D721Med (cell line): ENCODE data around the gene ALPI.
"Not testable (repeated sequence)": the region's sequence is repeated elsewhere in the genome, so short reads cannot be mapped to it uniquely, and the experiment has no call there.

Experiments used
- DNase-seq: peaks from one replicate; pipeline ENCODE4 v3.0.0; 2011; ENCODE audit warnings: low spot score; ENCODE audit not compliant: insufficient read length
- FAIRE-seq: peaks from 2 replicates; lab custom pipeline; 2011; peaks lifted over from hg19 to GRCh38; lab: Jason Lieb, UNC
- TF ChIP-seq, protein P1 (sequence below): IDR thresholded peaks from 2 replicates; pipeline ENCODE4 v1.5.1; 2012; ENCODE audit warnings: mild to moderate bottlenecking, control low read depth; ENCODE audit not compliant: insufficient read depth; ENCODE audit errors: missing control alignments

ALPI gene

GRCh38 chr2:232455426-232456255 is at the start of gene ALPI:
TSS of gene ALPI (plus strand) at chr2:232456153. CDS start at chr2:232456200, 47 bp downstream.
- FAIRE-seq (no peak), DNase-seq (peak; percentile 5)
- TF ChIP-seq, protein P1, sequence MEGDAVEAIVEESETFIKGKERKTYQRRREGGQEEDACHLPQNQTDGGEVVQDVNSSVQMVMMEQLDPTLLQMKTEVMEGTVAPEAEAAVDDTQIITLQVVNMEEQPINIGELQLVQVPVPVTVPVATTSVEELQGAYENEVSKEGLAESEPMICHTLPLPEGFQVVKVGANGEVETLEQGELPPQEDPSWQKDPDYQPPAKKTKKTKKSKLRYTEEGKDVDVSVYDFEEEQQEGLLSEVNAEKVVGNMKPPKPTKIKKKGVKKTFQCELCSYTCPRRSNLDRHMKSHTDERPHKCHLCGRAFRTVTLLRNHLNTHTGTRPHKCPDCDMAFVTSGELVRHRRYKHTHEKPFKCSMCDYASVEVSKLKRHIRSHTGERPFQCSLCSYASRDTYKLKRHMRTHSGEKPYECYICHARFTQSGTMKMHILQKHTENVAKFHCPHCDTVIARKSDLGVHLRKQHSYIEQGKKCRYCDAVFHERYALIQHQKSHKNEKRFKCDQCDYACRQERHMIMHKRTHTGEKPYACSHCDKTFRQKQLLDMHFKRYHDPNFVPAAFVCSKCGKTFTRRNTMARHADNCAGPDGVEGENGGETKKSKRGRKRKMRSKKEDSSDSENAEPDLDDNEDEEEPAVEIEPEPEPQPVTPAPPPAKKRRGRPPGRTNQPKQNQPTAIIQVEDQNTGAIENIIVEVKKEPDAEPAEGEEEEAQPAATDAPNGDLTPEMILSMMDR: no peak

- FAIRE-seq (no peak), DNase-seq (no peak)
- TF ChIP-seq, protein P1: no peak
Observed at GRCh38 chr2:232406556-232407310, 49.2 kb upstream of the ALPI start, which contains the start of gene ALPG. TSS of gene ALPG (plus strand) at chr2:232406844. CDS start at chr2:232406895, 51 bp downstream.

DNA sequence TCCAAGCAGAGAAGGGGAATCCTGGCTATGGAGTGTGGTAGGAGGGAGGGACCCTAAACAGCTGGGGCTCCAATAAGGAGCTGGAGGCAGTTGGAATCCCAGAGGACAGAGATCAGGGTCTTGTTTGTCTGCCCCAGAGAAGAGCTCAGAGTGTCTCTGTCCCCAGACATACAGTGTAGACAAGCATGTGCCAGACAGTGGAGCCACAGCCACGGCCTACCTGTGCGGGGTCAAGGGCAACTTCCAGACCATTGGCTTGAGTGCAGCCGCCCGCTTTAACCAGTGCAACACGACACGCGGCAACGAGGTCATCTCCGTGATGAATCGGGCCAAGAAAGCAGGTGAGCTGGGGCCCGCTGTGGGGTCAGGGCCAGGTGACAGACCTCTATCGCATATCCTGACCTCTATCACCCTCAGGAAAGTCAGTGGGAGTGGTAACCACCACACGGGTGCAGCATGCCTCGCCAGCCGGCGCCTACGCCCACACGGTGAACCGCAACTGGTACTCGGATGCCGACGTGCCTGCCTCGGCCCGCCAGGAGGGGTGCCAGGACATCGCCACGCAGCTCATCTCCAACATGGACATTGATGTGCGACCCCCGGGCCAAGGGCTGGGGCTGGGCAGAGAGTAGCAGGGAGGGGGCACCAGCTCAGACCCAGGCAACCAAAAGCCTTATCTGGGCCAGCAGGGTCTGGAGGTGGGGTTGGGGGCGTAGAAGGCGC is 48.4 kb upstream of the ALPI start:
- not testable (repeated sequence) for FAIRE-seq, DNase-seq

DNA sequence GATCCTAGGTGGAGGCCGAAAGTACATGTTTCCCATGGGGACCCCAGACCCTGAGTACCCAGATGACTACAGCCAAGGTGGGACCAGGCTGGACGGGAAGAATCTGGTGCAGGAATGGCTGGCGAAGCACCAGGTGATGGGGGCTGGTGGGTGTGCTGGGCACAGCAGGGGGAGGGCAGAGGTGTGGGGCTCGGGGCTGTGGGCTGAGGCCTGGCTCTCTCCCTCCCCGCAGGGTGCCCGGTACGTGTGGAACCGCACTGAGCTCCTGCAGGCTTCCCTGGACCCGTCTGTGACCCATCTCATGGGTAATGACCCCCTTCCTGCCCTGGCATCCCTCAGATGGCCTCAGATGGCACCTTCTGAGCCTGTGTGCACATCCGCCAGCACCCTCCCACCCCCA is 47.7 kb upstream of the ALPI start:
- not testable (repeated sequence) for DNase-seq, FAIRE-seq

GRCh38 chr2:232409617-232410016 is 46.3 kb upstream of the ALPI start:
- not testable (repeated sequence) for FAIRE-seq

DNA sequence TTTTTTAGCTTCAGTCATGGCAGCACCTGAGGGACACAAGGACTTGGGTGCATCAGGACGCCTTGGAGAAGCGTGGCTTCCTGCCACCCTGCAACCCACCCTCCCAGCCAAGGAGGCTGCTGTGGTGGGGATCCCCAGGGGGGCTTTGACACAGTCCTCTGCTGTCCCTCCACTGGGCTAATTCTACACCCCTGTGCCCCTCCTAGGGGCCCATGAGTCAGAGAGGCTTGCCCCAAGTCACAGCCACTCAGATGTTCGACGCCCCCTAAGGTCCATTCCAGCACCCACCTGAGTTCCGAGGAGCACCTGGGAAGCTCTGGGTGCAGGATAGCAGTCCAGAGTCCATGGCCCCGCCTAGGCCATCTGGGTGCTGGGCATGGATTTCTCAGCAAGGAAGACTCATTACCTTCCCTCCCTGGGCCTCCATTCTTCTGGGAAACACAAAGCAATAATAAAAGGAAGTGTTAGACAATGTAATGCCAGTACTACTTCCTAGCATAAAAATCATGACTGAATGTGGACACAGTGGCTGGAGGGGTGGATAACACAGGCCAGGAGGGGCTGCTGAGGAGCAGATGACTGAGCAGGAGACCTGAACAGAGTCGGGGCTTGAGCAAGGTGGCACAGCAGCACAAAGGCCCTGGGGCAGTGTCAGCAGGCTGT is 45.6 kb upstream of the ALPI start:
- TF ChIP-seq, protein P1: no peak
- FAIRE-seq (no peak), DNase-seq (no peak)

More at GRCh38 chr2:232409617-232410016, 46.3 kb upstream of the ALPI start:
- not testable (repeated sequence) for DNase-seq

DNA sequence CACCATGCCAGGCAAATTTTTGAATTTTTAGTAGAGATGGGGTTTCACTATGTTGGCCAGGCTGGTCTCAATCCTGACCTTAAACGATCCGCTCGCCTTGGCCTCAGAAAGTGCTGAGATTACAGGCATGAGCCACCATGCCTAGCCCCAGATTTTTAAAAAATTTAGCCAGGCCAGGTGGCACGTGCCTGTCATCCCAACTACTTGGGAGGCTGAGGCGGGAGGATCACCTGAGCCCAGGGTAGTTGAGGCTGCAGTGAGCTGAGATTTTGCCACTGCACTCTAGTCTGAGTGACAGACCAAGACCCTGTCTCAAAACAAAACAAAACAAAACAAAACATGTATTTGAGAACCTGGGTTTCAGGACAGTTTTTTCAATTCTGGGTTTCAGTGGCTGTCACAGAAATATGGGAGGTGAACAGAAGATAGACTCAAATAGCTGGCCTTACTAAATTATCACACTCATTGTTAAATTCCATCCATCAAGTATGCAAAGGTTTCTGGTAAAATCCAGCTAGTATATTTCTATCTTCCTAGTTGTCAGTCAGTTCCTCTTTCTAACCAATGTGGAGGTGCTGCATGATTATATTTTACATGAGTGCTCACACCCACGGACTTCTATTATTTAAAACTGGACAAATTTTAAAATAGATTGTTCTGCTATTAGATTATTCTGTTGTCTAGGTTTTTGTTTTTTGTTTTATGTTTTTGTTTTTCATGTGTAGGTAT is 43.9 kb upstream of the ALPI start:
- DNase-seq (no peak), FAIRE-seq (no peak)
- TF ChIP-seq, protein P1: no peak

GRCh38 chr2:232412986-232413385 is 43.0 kb upstream of the ALPI start:
- TF ChIP-seq, protein P1: no peak
- no peak for FAIRE-seq
- no peak for DNase-seq
